ENCODE measurements around the gene NOX3. TPM values are rescaled to one million over a fixed set of nuclear protein-coding genes. Genes with fewer than 3 reads are reported as not detected.
"Not testable (repeated sequence)": the region's sequence is repeated elsewhere in the genome, so short reads cannot be mapped to it uniquely, and the experiment has no call there.

Gene NOX3
- total and polyA plus RNA-seq, 2 donors (not counting 3 experiments of a cell fraction or from before 2014, with no cell fraction given) = not detected

GRCh38 chr6:155472886-155473285 is 17.2 kb upstream of the NOX3 start:
- ChIA-PET CTCF (interaction anchor here (1.1 kb wide), 1 partner anchor 42 kb away, joined by 4 read pairs; no protein-coding TSS in a partner anchor), POLR2A (interaction anchor here (0.5 kb wide), 1 partner anchor 158 kb away, joined by 5 read pairs; no protein-coding TSS in a partner anchor)
- intact Hi-C loops (cut with micrococcal nuclease) (no loop called here), dilution Hi-C loops (cut with MboI; ENCODE audit: extremely low pct_ligation_motif_present, low sequenced_read_pairs) (no loop called here)
- H3K4me1 ChIP-seq (ENCODE audit: control insufficient read depth, extremely low read depth, insufficient read depth, low read length) = no peaks in the 10 kb centered on the region
- H3K9me1 ChIP-seq (replicated peaks; ENCODE audit: control insufficient read depth, extremely low read depth, insufficient read depth, low read length) = no peaks in the 10 kb centered on the region
- no peaks in the 10 kb centered on the region for H4K20me1 ChIP-seq (replicated peaks; ENCODE audit: control insufficient read depth, extremely low read depth, insufficient read depth, low read length)
- H3K9ac ChIP-seq (replicated peaks; ENCODE audit: extremely low read depth, insufficient read depth, low read length) = no peak overlapping the region
- no peak for DNase-seq (ENCODE audit: low read depth, low spot score)
- no peak overlapping the region for H3K4me3 ChIP-seq (replicated peaks in 1 of 3; ENCODE audit: insufficient read depth in 1 of 3, low read depth in 1 of 3, low read length in 3 of 3)
- no peaks in the 10 kb centered on the region for H3K36me3 ChIP-seq (ENCODE audit: control insufficient read depth in 2 of 2, extremely low read depth in 1 of 2, insufficient read depth in 2 of 2, low read length in 2 of 2)
- no peak overlapping the region for H3K27ac ChIP-seq (ENCODE audit: insufficient read depth, low read depth, low read length)
- no peaks in the 10 kb centered on the region for H3K27me3 ChIP-seq (ENCODE audit: control insufficient read depth in 2 of 2, insufficient read depth in 2 of 2, low read length in 2 of 2)
- no peak overlapping the region for H3K4me2 ChIP-seq (ENCODE audit: insufficient read depth, low read length)
- H2AFZ ChIP-seq (ENCODE audit: low read depth, low read length) = no peak overlapping the region
- FAIRE-seq = no peak
- TF ChIP-seq MAX (IDR thresholded peaks at IDR 0.05; ENCODE audit: insufficient read depth, insufficient read length) (no peak), GATA2 (IDR thresholded peaks at IDR 0.05; ENCODE audit: insufficient read depth, insufficient read length, low read depth, low read length) (no peak), POLR2A (IDR thresholded peaks at IDR 0.05; ENCODE audit: low read depth, low read length) (no peak), FOS (IDR thresholded peaks at IDR 0.05; ENCODE audit: borderline replicate concordance, insufficient read depth, low read length) (no peak), POLR2AphosphoS5 (IDR thresholded peaks at IDR 0.05; ENCODE audit: insufficient read depth, low read depth, low read length) (no peak), CTCF (IDR thresholded peaks at IDR 0.05; ENCODE audit: extremely low read depth in 1 of 2, insufficient read depth in 1 of 2, low read depth in 1 of 2, low read length in 2 of 2) (no peak), EZH2 (IDR thresholded peaks at IDR 0.05; ENCODE audit: borderline replicate concordance, low read depth, low read length, severe bottlenecking) (no peak), JUN (IDR thresholded peaks at IDR 0.05; ENCODE audit: borderline replicate concordance, insufficient read depth, insufficient read length, low read depth) (no peak), MYC (IDR thresholded peaks at IDR 0.05; ENCODE audit: low read depth, low read length) (no peak)
- no TSS peak for BruUV-seq (replicated peaks)
- H3K79me2 ChIP-seq (ENCODE audit: control insufficient read depth, insufficient read depth, low read length) = no peaks in the 10 kb centered on the region
- H3K9me3 ChIP-seq (replicated peaks; ENCODE audit: control insufficient read depth, insufficient read depth, low read length) = no peaks in the 10 kb centered on the region

GRCh38 chr6:155470979-155471616 is 15.5 kb upstream of the NOX3 start:
- FAIRE-seq; dilution Hi-C loops (cut with MboI; ENCODE audit: extremely low pct_ligation_motif_present, low sequenced_read_pairs); H3K4me3 ChIP-seq (replicated peaks in 1 of 3; ENCODE audit: insufficient read depth in 1 of 3, low read depth in 1 of 3, low read length in 3 of 3); H3K4me1 ChIP-seq (ENCODE audit: control insufficient read depth, extremely low read depth, insufficient read depth, low read length); H3K4me2 ChIP-seq (ENCODE audit: insufficient read depth, low read length); BruUV-seq (replicated peaks); POLR2A ChIA-PET; DNase-seq (ENCODE audit: low read depth, low spot score); H2AFZ ChIP-seq (ENCODE audit: low read depth, low read length); H4K20me1 ChIP-seq (replicated peaks; ENCODE audit: control insufficient read depth, extremely low read depth, insufficient read depth, low read length); H3K27me3 ChIP-seq (ENCODE audit: control insufficient read depth in 2 of 2, insufficient read depth in 2 of 2, low read length in 2 of 2); H3K9me1 ChIP-seq (replicated peaks; ENCODE audit: control insufficient read depth, extremely low read depth, insufficient read depth, low read length); H3K36me3 ChIP-seq (ENCODE audit: control insufficient read depth in 2 of 2, extremely low read depth in 1 of 2, insufficient read depth in 2 of 2, low read length in 2 of 2); H3K9me3 ChIP-seq (replicated peaks; ENCODE audit: control insufficient read depth, insufficient read depth, low read length); H3K79me2 ChIP-seq (ENCODE audit: control insufficient read depth, insufficient read depth, low read length); H3K9ac ChIP-seq (replicated peaks; ENCODE audit: extremely low read depth, insufficient read depth, low read length); H3K27ac ChIP-seq (ENCODE audit: insufficient read depth, low read depth, low read length): not testable (repeated sequence)
- intact Hi-C loops (cut with micrococcal nuclease) = loop anchor here (2.0 kb wide), 1 partner anchor 22 kb away; no protein-coding TSS in a partner anchor
- CTCF ChIA-PET = interaction anchor here (0.9 to 1.0 kb wide), 2 partner anchors 27 to 1572 kb away, joined by 3 read pairs; no protein-coding TSS in a partner anchor

All from endothelial cell of umbilical vein (primary cell).